HEK293 (cell line): Measurements from ENCODE around the gene TMEM198.

Source experiments
- CTCF ChIA-PET: fragments of 350-600 bp; formaldehyde crosslinking; extraction: SDS; loops from one replicate; lab custom pipeline; 2021; ENCODE audit warnings: antibody characterized with exemption; lab: Yijun Ruan, JAX
- POLR2A ChIA-PET: fragments of 300-600 bp; formaldehyde crosslinking; extraction: SDS; loops from one replicate; lab custom pipeline; 2020; ENCODE audit warnings: antibody characterized with exemption, inconsistent platforms; lab: Yijun Ruan, JAX
- H3K27ac ChIP-seq: fragments of 200-500 bp; sonication (Bioruptor generic); 2 replicates; pipeline ENCODE4 v1.5.1; 2014; ENCODE audit warnings: low read depth, low read length, control low read depth, inconsistent platforms; ENCODE audit errors: extremely low read depth
- H3K36me3 ChIP-seq, 2 experiments: fragments of 200-500 bp in 1 of 2; sonication (Bioruptor generic) in 1 of 2; 1 replicate in 1 of 2; 2 replicates in 1 of 2; pipeline ENCODE4 v1.5.1; 2014 to 2017; ENCODE audit warnings: inconsistent platforms in 2 of 2, low read length in 2 of 2; ENCODE audit not compliant: control insufficient read depth in 2 of 2, insufficient read depth in 1 of 2
- H3K4me1 ChIP-seq: fragments of 200-500 bp; sonication (Bioruptor generic); 2 replicates; pipeline ENCODE4 v1.5.1; 2014; ENCODE audit warnings: mild to moderate bottlenecking, low read length, inconsistent platforms; ENCODE audit not compliant: control insufficient read depth, insufficient read depth
- H3K4me3 ChIP-seq: 2 replicates; pipeline ENCODE4 v1.5.1; 2011; ENCODE audit warnings: low read depth, mild to moderate bottlenecking, control low read depth, low read length, moderate library complexity
- H3K9me3 ChIP-seq: fragments of 200-500 bp; sonication (Bioruptor generic); 2 replicates; pipeline ENCODE4 v1.5.1; 2014; ENCODE audit warnings: low read depth, low read length, inconsistent platforms; ENCODE audit not compliant: control insufficient read depth, insufficient read depth
- KLF16 ChIP-seq: fragments of 450-650 bp; formaldehyde crosslinking; IDR thresholded peaks from 2 replicates; pipeline ENCODE4 v1.5.1; 2017; ENCODE audit warnings: missing biosample characterization, missing genetic modification characterization
- KLF7 ChIP-seq: fragments of 450-650 bp; formaldehyde crosslinking; IDR thresholded peaks from 2 replicates; pipeline ENCODE4 v1.5.1; 2016; ENCODE audit warnings: missing biosample characterization, missing genetic modification characterization, borderline replicate concordance
- KLF8 ChIP-seq: fragments of 450-650 bp; formaldehyde crosslinking; IDR thresholded peaks from 2 replicates; pipeline ENCODE4 v1.5.1; 2016; ENCODE audit warnings: missing biosample characterization, missing genetic modification characterization
- PATZ1 ChIP-seq: fragments of 450-650 bp; formaldehyde crosslinking; IDR thresholded peaks from 2 replicates; pipeline ENCODE4 v1.5.1; 2016; ENCODE audit warnings: missing biosample characterization, missing genetic modification characterization
- REPIN1 ChIP-seq: fragments of 450-650 bp; formaldehyde crosslinking; IDR thresholded peaks from 2 replicates; pipeline ENCODE4 v1.5.1; 2017; ENCODE audit warnings: missing biosample characterization, missing genetic modification characterization, low read depth
- SCRT2 ChIP-seq: fragments of 450-650 bp; formaldehyde crosslinking; IDR thresholded peaks from 2 replicates; pipeline ENCODE4 v1.5.1; 2016; ENCODE audit warnings: missing biosample characterization, missing genetic modification characterization
- SETDB1 ChIP-seq: IDR thresholded peaks from one replicate; pipeline ENCODE4 v1.6.1; 2017; ENCODE audit warnings: mild to moderate bottlenecking, low read length, moderate library complexity, mixed read lengths; ENCODE audit not compliant: insufficient read length
- ZBTB1 ChIP-seq: fragments of 450-650 bp; formaldehyde crosslinking; IDR thresholded peaks from 2 replicates; pipeline ENCODE4 v1.5.1; 2016; ENCODE audit warnings: missing biosample characterization, missing genetic modification characterization
- ZBTB17 ChIP-seq: fragments of 450-650 bp; formaldehyde crosslinking; IDR thresholded peaks from 2 replicates; pipeline ENCODE4 v1.5.1; 2016; ENCODE audit warnings: missing biosample characterization, missing genetic modification characterization
- ZBTB48 ChIP-seq: fragments of 450-650 bp; formaldehyde crosslinking; IDR thresholded peaks from 2 replicates; pipeline ENCODE4 v1.5.1; 2016; ENCODE audit warnings: missing biosample characterization, missing genetic modification characterization
- ZBTB7A ChIP-seq: fragments of 450-650 bp; formaldehyde crosslinking; IDR thresholded peaks from 2 replicates; pipeline ENCODE4 v1.5.1; 2016; ENCODE audit warnings: low read depth, missing biosample characterization, missing genetic modification characterization
- ZIC2 ChIP-seq: fragments of 450-650 bp; formaldehyde crosslinking; IDR thresholded peaks from 2 replicates; pipeline ENCODE4 v1.5.1; 2016; ENCODE audit warnings: missing biosample characterization, missing genetic modification characterization
- ZNF121 ChIP-seq: fragments of 450-650 bp; formaldehyde crosslinking; IDR thresholded peaks from 2 replicates; pipeline ENCODE4 v1.5.1; 2016; ENCODE audit warnings: missing biosample characterization, missing genetic modification characterization
- ZNF16 ChIP-seq: fragments of 450-650 bp; formaldehyde crosslinking; IDR thresholded peaks from 2 replicates; pipeline ENCODE4 v1.5.1; 2016; ENCODE audit warnings: low read depth, missing biosample characterization, missing genetic modification characterization
- ZNF202 ChIP-seq: fragments of 450-650 bp; formaldehyde crosslinking; IDR thresholded peaks from 2 replicates; pipeline ENCODE4 v1.5.1; 2016; ENCODE audit warnings: missing biosample characterization, missing genetic modification characterization, borderline replicate concordance
- ZNF366 ChIP-seq: fragments of 450-650 bp; formaldehyde crosslinking; conservative IDR thresholded peaks from 2 replicates; pipeline ENCODE4 v1.5.1; 2016; ENCODE audit warnings: missing biosample characterization, missing genetic modification characterization
- ZNF404 ChIP-seq: fragments of 450-650 bp; formaldehyde crosslinking; IDR thresholded peaks from 2 replicates; pipeline ENCODE4 v1.5.1; 2017; ENCODE audit warnings: missing biosample characterization, missing genetic modification characterization
- ZNF416 ChIP-seq: fragments of 450-650 bp; formaldehyde crosslinking; IDR thresholded peaks from 2 replicates; pipeline ENCODE4 v1.5.1; 2016; ENCODE audit warnings: missing biosample characterization, missing genetic modification characterization
- ZNF510 ChIP-seq: fragments of 450-650 bp; formaldehyde crosslinking; IDR thresholded peaks from 2 replicates; pipeline ENCODE4 v1.5.1; 2018; ENCODE audit warnings: mild to moderate bottlenecking, missing genetic modification characterization, missing biosample characterization; ENCODE audit not compliant: insufficient replicate concordance
- ZNF544 ChIP-seq: fragments of 450-650 bp; formaldehyde crosslinking; IDR thresholded peaks from 2 replicates; pipeline ENCODE4 v1.5.0; 2017; ENCODE audit warnings: missing biosample characterization, missing genetic modification characterization
- ZNF600 ChIP-seq: fragments of 450-650 bp; formaldehyde crosslinking; IDR thresholded peaks from 2 replicates; pipeline ENCODE4 v1.5.1; 2016; ENCODE audit warnings: missing biosample characterization, missing genetic modification characterization
- ZNF624 ChIP-seq: fragments of 450-650 bp; formaldehyde crosslinking; IDR thresholded peaks from 2 replicates; pipeline ENCODE4 v1.5.1; 2017; ENCODE audit warnings: missing biosample characterization, missing genetic modification characterization
- ZNF660 ChIP-seq: fragments of 450-650 bp; IDR thresholded peaks from 2 replicates; pipeline ENCODE4 v1.5.1; 2018; ENCODE audit warnings: missing biosample characterization, mild to moderate bottlenecking, missing genetic modification characterization
- ZNF707 ChIP-seq: fragments of 450-650 bp; formaldehyde crosslinking; IDR thresholded peaks from 2 replicates; pipeline ENCODE4 v1.5.1; 2016; ENCODE audit warnings: missing biosample characterization, missing genetic modification characterization
- ZNF843 ChIP-seq: fragments of 450-650 bp; formaldehyde crosslinking; IDR thresholded peaks from 2 replicates; pipeline ENCODE4 v1.5.1; 2016; ENCODE audit warnings: missing biosample characterization, missing genetic modification characterization
- TF ChIP-seq, protein P1 (sequence below): fragments of 450-650 bp; formaldehyde crosslinking; IDR thresholded peaks from 2 replicates; pipeline ENCODE4 v1.5.1; 2016; ENCODE audit warnings: missing biosample characterization, missing genetic modification characterization

Gene TMEM198

GRCh38 chr2:219597552-219598307, 53.9 kb downstream of the TMEM198 start, which contains the start of gene STK11IP (continued):
- TF ChIP-seq KLF8 (tag by site-specific recombination) (peak; percentile 37; the same call in 1 of the 2 replicates), SCRT2 (tag by site-specific recombination) (peak; percentile 100), ZNF544 (tag by site-specific recombination) (no peak), ZBTB48 (tag by site-specific recombination) (peak; percentile 68; the same call in 1 of the 2 replicates), ZNF510 (no peak), ZBTB1 (tag by site-specific recombination) (no peak), ZNF202 (tag by site-specific recombination) (no peak), ZNF600 (tag by site-specific recombination) (no peak), ZNF660 (tag by site-specific recombination) (no peak), SETDB1 (no peak), ZBTB17 (tag by site-specific recombination) (peak; percentile 77), ZNF624 (tag by site-specific recombination) (no peak), KLF7 (peak; percentile 50), ZNF707 (tag by site-specific recombination) (no peak), ZNF843 (tag by site-specific recombination) (0 out of 2 replicates have a peak, but pooled peaks have one; percentile 12), REPIN1 (tag by site-specific recombination) (no peak), ZBTB7A (tag by site-specific recombination) (no peak), ZIC2 (tag by site-specific recombination) (peak; percentile 86), ZNF404 (tag by site-specific recombination) (no peak), ZNF16 (no peak), ZNF121 (tag by site-specific recombination) (no peak), ZNF366 (tag by site-specific recombination) (no peak), ZNF416 (tag by site-specific recombination) (no peak), KLF16 (tag by site-specific recombination) (peak; percentile 86)

DNA sequence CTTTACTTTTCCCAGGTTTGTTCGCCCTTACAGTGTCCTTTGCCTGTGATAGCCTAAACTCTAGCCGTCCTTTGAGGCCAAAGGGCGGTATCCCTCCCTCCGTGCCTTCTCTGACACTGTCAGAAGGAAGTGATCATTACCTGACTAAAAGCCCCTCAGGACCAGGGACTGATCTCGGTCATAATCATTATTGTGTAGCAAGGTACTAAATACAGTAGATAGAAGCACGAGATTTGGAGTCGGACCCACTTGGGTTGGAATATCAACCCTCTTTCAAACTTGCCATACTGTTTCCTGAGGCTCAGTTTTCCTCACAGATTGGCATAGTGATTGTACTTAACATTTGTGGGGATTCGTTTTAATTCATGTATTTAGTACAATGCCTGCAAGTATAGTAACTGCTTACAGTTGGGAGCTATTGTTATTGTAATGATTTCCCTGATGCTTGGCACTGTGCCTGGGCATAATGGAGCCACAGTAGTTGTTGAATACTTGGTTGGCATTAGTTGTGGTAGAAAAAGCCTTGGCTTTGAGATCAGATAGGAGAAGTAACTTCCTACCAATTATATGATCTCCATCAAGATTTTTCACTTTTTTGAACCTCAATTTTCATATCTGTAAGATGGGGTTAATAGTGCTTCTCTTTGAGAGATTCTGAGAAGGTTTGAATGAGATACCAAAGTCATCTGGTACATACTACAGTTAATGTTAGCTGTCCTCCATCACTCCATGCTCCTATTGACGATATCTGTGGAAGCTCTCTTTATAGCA, 54.7 kb downstream of the TMEM198 start:
- Histone ChIP-seq H3K9me3 (no peaks in the 10 kb centered on the region), H3K27ac (peak overlapping the region; percentile 85)
- POLR2A ChIA-PET, result interaction anchor here (0.8 to 4.4 kb wide), 10 partner anchors 9 to 91 kb away, joined by 3 to 44 read pairs (median 6); partner anchors contain the start of genes CHPF, INHA, OBSL1 and TMEM198

More for the DNA sequence above, 54.7 kb downstream of the TMEM198 start:
- TF ChIP-seq, protein P1, sequence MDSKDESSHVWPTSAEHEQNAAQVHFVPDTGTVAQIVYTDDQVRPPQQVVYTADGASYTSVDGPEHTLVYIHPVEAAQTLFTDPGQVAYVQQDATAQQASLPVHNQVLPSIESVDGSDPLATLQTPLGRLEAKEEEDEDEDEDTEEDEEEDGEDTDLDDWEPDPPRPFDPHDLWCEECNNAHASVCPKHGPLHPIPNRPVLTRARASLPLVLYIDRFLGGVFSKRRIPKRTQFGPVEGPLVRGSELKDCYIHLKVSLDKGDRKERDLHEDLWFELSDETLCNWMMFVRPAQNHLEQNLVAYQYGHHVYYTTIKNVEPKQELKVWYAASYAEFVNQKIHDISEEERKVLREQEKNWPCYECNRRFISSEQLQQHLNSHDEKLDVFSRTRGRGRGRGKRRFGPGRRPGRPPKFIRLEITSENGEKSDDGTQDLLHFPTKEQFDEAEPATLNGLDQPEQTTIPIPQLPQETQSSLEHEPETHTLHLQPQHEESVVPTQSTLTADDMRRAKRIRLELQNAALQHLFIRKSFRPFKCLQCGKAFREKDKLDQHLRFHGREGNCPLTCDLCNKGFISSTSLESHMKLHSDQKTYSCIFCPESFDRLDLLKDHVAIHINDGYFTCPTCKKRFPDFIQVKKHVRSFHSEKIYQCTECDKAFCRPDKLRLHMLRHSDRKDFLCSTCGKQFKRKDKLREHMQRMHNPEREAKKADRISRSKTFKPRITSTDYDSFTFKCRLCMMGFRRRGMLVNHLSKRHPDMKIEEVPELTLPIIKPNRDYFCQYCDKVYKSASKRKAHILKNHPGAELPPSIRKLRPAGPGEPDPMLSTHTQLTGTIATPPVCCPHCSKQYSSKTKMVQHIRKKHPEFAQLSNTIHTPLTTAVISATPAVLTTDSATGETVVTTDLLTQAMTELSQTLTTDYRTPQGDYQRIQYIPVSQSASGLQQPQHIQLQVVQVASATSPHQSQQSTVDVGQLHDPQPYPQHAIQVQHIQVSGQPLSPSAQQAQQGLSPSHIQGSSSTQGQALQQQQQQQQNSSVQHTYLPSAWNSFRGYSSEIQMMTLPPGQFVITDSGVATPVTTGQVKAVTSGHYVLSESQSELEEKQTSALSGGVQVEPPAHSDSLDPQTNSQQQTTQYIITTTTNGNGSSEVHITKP, result peak; percentile 96; the same call in 1 of the 2 replicates
- no peak for TF ChIP-seq PATZ1 (tag by site-specific recombination)
- CTCF ChIA-PET, result interaction anchor here (0.6 to 1.4 kb wide), 5 partner anchors 57 to 668 kb away, joined by 3 to 5 read pairs (median 3); no protein-coding TSS in a partner anchor
- Histone ChIP-seq H3K36me3 (peaks cover 0 to 19% of the 10 kb centered on the region in 2 experiments; a peak in 1 of 3 replicates), H3K4me1 (peaks cover 6% of the 10 kb centered on the region), H3K4me3 (peak overlapping the region; percentile 84)
